PC-3 (cell line): Measurements from ENCODE around the gene PPP1R26. TPM values are rescaled to one million over a fixed set of nuclear protein-coding genes. Genes with fewer than 3 reads are reported as not detected.

Source experiments
- ATAC-seq: fragments of 200-7000 bp; cut with Tn5 transposase; 2 replicates; pipeline ENCODE4 v1.9.1; 2020; ENCODE audit warnings: mild to moderate bottlenecking, moderate library complexity
- BruUV-seq: library from RNA; stranded (reverse); fragments of 400-500 nt; replicated peaks from 2 replicates; lab custom pipeline; 2021; lab: Mats Ljungman, UMichigan
- CTCF ChIA-PET: fragments of 300-600 bp; sonication (Branson Sonifier 250); formaldehyde crosslinking; loops from one replicate; lab custom pipeline; 2022; ENCODE audit warnings: antibody characterized with exemption; lab: Charles Lee
- POLR2A ChIA-PET: fragments of 300-600 bp; sonication (Branson Sonifier 250); formaldehyde crosslinking; loops from one replicate; lab custom pipeline; 2022; ENCODE audit warnings: antibody characterized with exemption; ENCODE audit not compliant: unreplicated experiment; lab: Charles Lee
- DNase-seq: peaks from one replicate; pipeline ENCODE4 v3.0.0-alpha.2; 2015
- H2AFZ ChIP-seq: fragments of 300-600 bp; sonication (generic); 2 replicates; pipeline ENCODE4 v1.6.0; 2016; ENCODE audit warnings: antibody characterized with exemption, low read length
- H3F3A ChIP-seq: fragments of 300-600 bp; sonication (generic); one replicate; pipeline ENCODE4 v1.6.0; 2017; ENCODE audit warnings: antibody characterized with exemption, low read length, control low read depth, mild to moderate bottlenecking; ENCODE audit not compliant: unreplicated experiment
- H3K27ac ChIP-seq: fragments of 300-600 bp; sonication (generic); 2 replicates; pipeline ENCODE4 v1.5.1; 2016; ENCODE audit warnings: mild to moderate bottlenecking, low read length
- H3K27me3 ChIP-seq: fragments of 300-600 bp; sonication (generic); 2 replicates; pipeline ENCODE4 v1.6.1; 2016; ENCODE audit warnings: low read length, mixed read lengths
- H3K36me3 ChIP-seq: fragments of 300-600 bp; sonication (generic); 2 replicates; pipeline ENCODE4 v1.6.1; 2016; ENCODE audit warnings: low read depth, mixed run types, low read length, mixed read lengths
- H3K4me1 ChIP-seq: fragments of 300-600 bp; sonication (generic); 2 replicates; pipeline ENCODE4 v1.5.1; 2016; ENCODE audit warnings: low read length; ENCODE audit not compliant: insufficient read depth
- H3K4me2 ChIP-seq: fragments of 300-600 bp; sonication (generic); 2 replicates; pipeline ENCODE4 v1.6.0; 2016; ENCODE audit warnings: low read length
- H3K4me3 ChIP-seq: fragments of 300-600 bp; sonication (generic); 2 replicates; pipeline ENCODE4 v1.5.1; 2016; ENCODE audit warnings: mild to moderate bottlenecking, low read length, mixed read lengths
- H3K79me2 ChIP-seq: fragments of 300-600 bp; sonication (generic); 2 replicates; pipeline ENCODE4 v1.6.1; 2017; ENCODE audit warnings: low read length, mixed read lengths
- H3K9ac ChIP-seq: fragments of 300-600 bp; sonication (generic); 2 replicates; pipeline ENCODE4 v1.6.0; 2016; ENCODE audit warnings: mild to moderate bottlenecking, low read length
- H3K9me2 ChIP-seq: fragments of 300-600 bp; sonication (generic); replicated peaks from 2 replicates; pipeline ENCODE4 v1.6.1; 2016; ENCODE audit warnings: mixed run types, low read length, mixed read lengths
- H3K9me3 ChIP-seq: fragments of 300-600 bp; sonication (generic); 2 replicates; pipeline ENCODE4 v1.6.1; 2016; ENCODE audit warnings: low read length, mixed read lengths
- H4K20me1 ChIP-seq: fragments of 300-600 bp; sonication (generic); 2 replicates; pipeline ENCODE4 v1.6.1; 2016; ENCODE audit warnings: low read length, mixed read lengths
- EZH2 ChIP-seq: fragments of 300-600 bp; sonication (generic); IDR thresholded peaks from one replicate; pipeline ENCODE4 v1.6.1; 2017; ENCODE audit warnings: antibody characterized with exemption, mild to moderate bottlenecking, low read length; ENCODE audit not compliant: unreplicated experiment
- EZH2phosphoT487 ChIP-seq: fragments of 300-600 bp; sonication (generic); IDR thresholded peaks from 2 replicates; pipeline ENCODE4 v1.6.1; 2018; ENCODE audit warnings: mild to moderate bottlenecking, antibody characterized with exemption, low read length, borderline replicate concordance
- intact Hi-C: fragments of 100-400 bp; cut with micrococcal nuclease; formaldehyde crosslinking; loops from 2 replicates; pipeline ENCODE4 v1.9.0; 2023
- total RNA-seq: library from RNA; depleted of rRNA; stranded (reverse); fragments of >200 nt; gene quantifications from 2 replicates; pipeline ENCODE4 v1.2.3, GENCODE V29; 2014
- TF ChIP-seq, protein P1 (sequence below): fragments of 300-600 bp; sonication (generic); conservative IDR thresholded peaks from 2 replicates; pipeline ENCODE4 v1.5.1; 2017; ENCODE audit warnings: antibody characterized with exemption, low read depth, mild to moderate bottlenecking, low read length

Gene PPP1R26
- total RNA-seq, 1 experiment from 2014 or later = 22.6 TPM

GRCh38 chr9:135504262-135505243 is 25.0 kb downstream of the PPP1R26 start:
- no TSS peak for BruUV-seq
- intact Hi-C loops = no loop called here
- peak; percentile 42 for DNase-seq

GRCh38 chr9:135505406-135506187 is 26.0 kb downstream of the PPP1R26 start:
- BruUV-seq = no TSS peak
- CTCF ChIA-PET = interaction anchor here (0.6 kb wide), 1 partner anchor 39 kb away, joined by 7 read pairs; no protein-coding TSS in a partner anchor

More at GRCh38 chr9:135504262-135505243, 25.0 kb downstream of the PPP1R26 start:
- ChIA-PET POLR2A (no interaction called here), CTCF (interaction anchor here (0.6 kb wide), 1 partner anchor 40 kb away, joined by 7 read pairs; no protein-coding TSS in a partner anchor)
- H3K36me3 ChIP-seq = peaks cover 6% of the 10 kb centered on the region; the same call in 1 of the 2 replicates
- H3K9ac ChIP-seq = no peak overlapping the region
- H3K4me1 ChIP-seq = peaks cover 7% of the 10 kb centered on the region
- H3F3A ChIP-seq = no peaks in the 10 kb centered on the region
- TF ChIP-seq, protein P1, sequence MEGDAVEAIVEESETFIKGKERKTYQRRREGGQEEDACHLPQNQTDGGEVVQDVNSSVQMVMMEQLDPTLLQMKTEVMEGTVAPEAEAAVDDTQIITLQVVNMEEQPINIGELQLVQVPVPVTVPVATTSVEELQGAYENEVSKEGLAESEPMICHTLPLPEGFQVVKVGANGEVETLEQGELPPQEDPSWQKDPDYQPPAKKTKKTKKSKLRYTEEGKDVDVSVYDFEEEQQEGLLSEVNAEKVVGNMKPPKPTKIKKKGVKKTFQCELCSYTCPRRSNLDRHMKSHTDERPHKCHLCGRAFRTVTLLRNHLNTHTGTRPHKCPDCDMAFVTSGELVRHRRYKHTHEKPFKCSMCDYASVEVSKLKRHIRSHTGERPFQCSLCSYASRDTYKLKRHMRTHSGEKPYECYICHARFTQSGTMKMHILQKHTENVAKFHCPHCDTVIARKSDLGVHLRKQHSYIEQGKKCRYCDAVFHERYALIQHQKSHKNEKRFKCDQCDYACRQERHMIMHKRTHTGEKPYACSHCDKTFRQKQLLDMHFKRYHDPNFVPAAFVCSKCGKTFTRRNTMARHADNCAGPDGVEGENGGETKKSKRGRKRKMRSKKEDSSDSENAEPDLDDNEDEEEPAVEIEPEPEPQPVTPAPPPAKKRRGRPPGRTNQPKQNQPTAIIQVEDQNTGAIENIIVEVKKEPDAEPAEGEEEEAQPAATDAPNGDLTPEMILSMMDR = peak; percentile 70
- TF ChIP-seq EZH2phosphoT487 = no peak
- no peaks in the 10 kb centered on the region for H3K9me2 ChIP-seq
- no peak overlapping the region for H2AFZ ChIP-seq
- H3K4me3 ChIP-seq = no peak overlapping the region
- no peak overlapping the region for H3K4me2 ChIP-seq
- no peaks in the 10 kb centered on the region for H3K27me3 ChIP-seq
- no peaks in the 10 kb centered on the region for H4K20me1 ChIP-seq
- H3K9me3 ChIP-seq = no peaks in the 10 kb centered on the region
- peak; percentile 15; the same call in 1 of the 2 replicates for ATAC-seq
- peaks cover 22% of the 10 kb centered on the region for H3K79me2 ChIP-seq
- no peak overlapping the region for H3K27ac ChIP-seq

More at GRCh38 chr9:135505406-135506187, 26.0 kb downstream of the PPP1R26 start:
- POLR2A ChIA-PET = no interaction called here
- H3K36me3 ChIP-seq = peaks cover 6% of the 10 kb centered on the region; the same call in 1 of the 2 replicates
- TF ChIP-seq, protein P1 = no peak
- no peak for TF ChIP-seq EZH2
- TF ChIP-seq EZH2phosphoT487 = no peak
- H3K9me3 ChIP-seq = no peaks in the 10 kb centered on the region
- H3K9ac ChIP-seq = no peak overlapping the region
- DNase-seq = no peak
- H3K27ac ChIP-seq = no peak overlapping the region
- H4K20me1 ChIP-seq = no peaks in the 10 kb centered on the region
- H3K4me1 ChIP-seq = peaks cover 7% of the 10 kb centered on the region
- no peak overlapping the region for H2AFZ ChIP-seq
- H3K79me2 ChIP-seq = peaks cover 22% of the 10 kb centered on the region
- no peak overlapping the region for H3K4me2 ChIP-seq
- H3K9me2 ChIP-seq = no peaks in the 10 kb centered on the region
- ATAC-seq = no peak
- no peaks in the 10 kb centered on the region for H3F3A ChIP-seq
- no peak overlapping the region for H3K4me3 ChIP-seq
- intact Hi-C loops = no loop called here
- H3K27me3 ChIP-seq = no peaks in the 10 kb centered on the region
